HG02970 (cell line): ENCODE data around the gene RPIA.
"Not testable (repeated sequence)": the region's sequence is repeated elsewhere in the genome, so short reads cannot be mapped to it uniquely, and the experiment has no call there.

Experiments
- ATAC-seq: cut with Tn5 transposase; IDR thresholded peaks from one replicate; pipeline ENCODE4 v1.9.1; 2021; ENCODE audit warnings: mild to moderate bottlenecking, moderate library complexity, moderate number of reproducible peaks; ENCODE audit not compliant: unreplicated experiment, low FRiP score

RPIA gene

DNA sequence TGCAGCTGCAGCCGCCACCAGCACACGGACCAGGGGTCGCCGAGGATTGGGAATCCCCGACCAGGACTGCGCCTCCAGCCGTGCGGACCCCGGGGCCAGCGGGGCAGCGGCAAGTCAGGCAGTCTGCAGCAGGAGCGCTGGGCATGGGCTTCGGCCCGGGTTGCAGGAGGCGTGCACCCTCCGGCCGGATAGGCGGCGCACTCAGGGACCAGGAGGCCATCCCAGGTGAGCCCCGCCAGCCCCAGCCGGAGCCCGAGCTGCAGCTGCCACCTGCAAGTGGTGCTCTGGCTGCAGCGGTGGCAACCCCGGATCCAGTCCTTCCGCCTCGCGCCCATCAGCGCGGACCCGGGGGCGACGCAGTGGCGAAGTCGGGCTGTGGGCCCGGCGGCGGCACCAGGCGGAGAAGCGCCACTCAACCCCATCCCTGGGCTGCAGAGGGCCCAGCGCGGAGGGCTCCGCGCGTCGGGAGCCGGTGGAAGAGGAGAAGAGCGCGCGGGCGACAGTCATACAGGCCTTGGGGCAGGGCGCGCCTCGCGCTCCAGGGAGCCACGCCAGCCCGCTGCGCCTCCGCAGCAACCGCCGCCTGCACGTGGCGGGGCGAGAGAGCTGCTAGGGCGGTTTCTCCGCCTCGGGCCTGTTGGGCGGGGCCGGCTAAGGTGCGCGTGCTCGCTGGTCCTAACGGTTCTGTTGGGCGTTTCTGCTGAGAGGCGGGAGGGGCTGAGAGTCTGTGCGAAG, 73.8 kb downstream of the RPIA start:
- no peak for ATAC-seq

DNA sequence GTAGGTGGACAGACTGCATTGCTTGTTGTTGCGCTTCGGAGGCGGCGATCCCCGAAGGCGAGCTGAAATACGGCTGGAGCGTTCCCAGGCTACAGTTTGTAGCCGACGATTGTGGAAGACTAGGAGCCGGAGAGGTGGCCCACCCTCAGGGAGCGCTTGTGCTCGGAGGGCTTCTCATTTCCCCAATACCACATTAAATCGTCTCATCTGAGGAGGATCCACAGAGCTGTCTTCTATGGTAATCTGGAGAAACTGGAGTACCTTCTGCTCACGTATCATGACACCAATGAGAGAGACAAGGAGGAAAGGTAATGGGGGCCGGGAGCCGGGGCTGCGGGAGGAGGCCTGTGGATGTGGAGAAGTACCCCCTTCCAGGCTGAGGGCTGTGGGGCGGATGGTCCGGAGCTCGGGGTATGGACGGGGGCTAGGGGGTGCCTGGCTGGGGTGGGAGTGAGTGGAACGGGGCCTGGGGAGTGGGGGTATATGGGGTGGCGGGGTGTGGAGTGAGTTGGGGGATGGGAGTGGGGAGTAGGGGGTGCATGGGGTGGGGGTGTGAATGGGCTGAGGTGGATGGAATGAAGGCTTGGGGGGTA, 74.5 kb downstream of the RPIA start:
- not testable (repeated sequence) for ATAC-seq

GRCh38 chr2:88770016-88770415, 78.5 kb downstream of the RPIA start:
- no peak for ATAC-seq

GRCh38 chr2:88773233-88774028, 82.0 kb downstream of the RPIA start:
- ATAC-seq = not testable (repeated sequence)

- not testable (repeated sequence) for ATAC-seq
These were observed 97.7 kb downstream of the RPIA start for GRCh38 chr2:88789213-88789612.

GRCh38 chr2:88795932-88796331, 104.5 kb downstream of the RPIA start:
- not testable (repeated sequence) for ATAC-seq

GRCh38 chr2:88796523-88796922, 105.0 kb downstream of the RPIA start:
- ATAC-seq = not testable (repeated sequence)

- not testable (repeated sequence) for ATAC-seq
These were observed 105.7 kb downstream of the RPIA start for GRCh38 chr2:88797164-88797563.
